ENCODE data around the gene PLIN4.

DNA sequence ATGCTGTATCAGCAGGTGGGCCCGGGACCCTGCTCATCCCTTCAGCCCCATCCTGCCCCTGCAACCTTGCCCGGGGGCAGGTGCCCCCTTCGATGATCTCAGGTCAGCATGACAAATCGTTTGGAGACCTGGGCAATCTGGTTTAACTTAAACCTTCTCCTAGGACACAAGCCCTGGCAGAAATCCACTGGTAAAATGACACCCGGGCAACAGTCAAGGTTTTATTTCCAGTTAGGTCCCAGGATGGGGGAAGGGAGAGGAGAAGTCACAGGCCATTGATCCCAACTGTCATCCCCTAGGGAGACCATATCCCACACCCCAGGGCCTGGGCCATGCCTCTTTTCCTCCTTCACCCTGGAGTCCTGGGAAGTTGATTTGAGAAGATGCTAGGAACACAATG, 18.5 kb upstream of the PLIN4 start:
- no peak for TF ChIP-seq EP300 (IDR thresholded peaks at IDR 0.05)
- TF ChIP-seq CTCF (IDR thresholded peaks at IDR 0.05), result no peak

Measured in stomach (tissue), 4 donors.